WTC11 (cell line): ENCODE data around the gene GTF2F1. TPM values are rescaled to one million over a fixed set of nuclear protein-coding genes. Genes with fewer than 3 reads are reported as not detected.

Experiments used
- ATAC-seq: fragments of 200-7000 bp; cut with Tn5 transposase; 2 replicates; pipeline ENCODE4 v1.10.0; 2021; ENCODE audit warnings: mild to moderate bottlenecking, moderate library complexity
- CTCF ChIA-PET: fragments of 300-600 bp; sonication (Branson Sonifier 250); formaldehyde crosslinking; loops from one replicate; lab custom pipeline; 2021; ENCODE audit warnings: antibody characterized with exemption; lab: Charles Lee
- POLR2A ChIA-PET: fragments of 350-600 bp; sonication (Branson Sonifier 250); formaldehyde crosslinking; loops from one replicate; lab custom pipeline; 2021; ENCODE audit warnings: antibody characterized with exemption; lab: Charles Lee
- DNase-seq: peaks from one replicate; pipeline ENCODE4 v3.0.0; 2021; ENCODE audit warnings: low spot score
- H3K27ac Mint-ChIP-seq: 2 replicates; pipeline ENCODE4 v1.8.0; 2021; ENCODE audit warnings: mixed read lengths
- H3K27me3 Mint-ChIP-seq: 2 replicates; pipeline ENCODE4 v1.8.0; 2021; ENCODE audit warnings: low read depth, mild to moderate bottlenecking, moderate library complexity, mixed read lengths
- H3K36me3 Mint-ChIP-seq: 2 replicates; pipeline ENCODE4 v1.8.0; 2021; ENCODE audit warnings: mixed read lengths
- H3K4me1 Mint-ChIP-seq: 2 replicates; pipeline ENCODE4 v1.8.0; 2022; ENCODE audit warnings: mixed read lengths
- H3K4me3 Mint-ChIP-seq: 2 replicates; pipeline ENCODE4 v1.8.0; 2021; ENCODE audit warnings: mild to moderate bottlenecking, moderate library complexity, mixed read lengths
- H3K9me3 Mint-ChIP-seq: 2 replicates; pipeline ENCODE4 v1.8.0; 2021; ENCODE audit warnings: mixed read lengths
- ATF2 ChIP-seq: sonication (generic); formaldehyde crosslinking; IDR thresholded peaks from 2 replicates; pipeline ENCODE4 v1.8.1; 2022; ENCODE audit warnings: low read depth, missing genetic modification reagents, borderline replicate concordance
- ATF3 ChIP-seq: sonication (generic); formaldehyde crosslinking; conservative IDR thresholded peaks from 2 replicates; pipeline ENCODE4 v1.8.1; 2022; ENCODE audit warnings: mild to moderate bottlenecking, missing genetic modification reagents
- CBFB ChIP-seq: sonication (generic); formaldehyde crosslinking; IDR thresholded peaks from 2 replicates; pipeline ENCODE4 v1.8.1; 2022; ENCODE audit warnings: mild to moderate bottlenecking, low read depth, missing genetic modification reagents
- CREB1 ChIP-seq: sonication (generic); formaldehyde crosslinking; IDR thresholded peaks from 2 replicates; pipeline ENCODE4 v1.8.0; 2023; ENCODE audit warnings: mild to moderate bottlenecking, missing genetic modification reagents
- E2F5 ChIP-seq: sonication (generic); formaldehyde crosslinking; IDR thresholded peaks from 2 replicates; pipeline ENCODE4 v1.8.1; 2022; ENCODE audit warnings: mild to moderate bottlenecking, moderate library complexity, missing genetic modification reagents
- ELF4 ChIP-seq: sonication (generic); formaldehyde crosslinking; IDR thresholded peaks from 2 replicates; pipeline ENCODE4 v1.8.1; 2022; ENCODE audit warnings: low read depth, mild to moderate bottlenecking, moderate library complexity, missing genetic modification reagents
- FOXK1 ChIP-seq: sonication (generic); formaldehyde crosslinking; IDR thresholded peaks from 2 replicates; pipeline ENCODE4 v1.8.0; 2022; ENCODE audit warnings: mild to moderate bottlenecking, moderate library complexity, missing genetic modification reagents
- FOXP1 ChIP-seq: sonication (generic); formaldehyde crosslinking; IDR thresholded peaks from 2 replicates; pipeline ENCODE4 v1.8.0; 2022; ENCODE audit warnings: missing genetic modification reagents, mild to moderate bottlenecking, moderate library complexity, borderline replicate concordance
- FOXP4 ChIP-seq: sonication (generic); formaldehyde crosslinking; IDR thresholded peaks from 2 replicates; pipeline ENCODE4 v1.8.0; 2022; ENCODE audit warnings: mild to moderate bottlenecking, missing genetic modification reagents
- GTF2I ChIP-seq: fragments of 250-450 bp; sonication (Bioruptor Pico); conservative IDR thresholded peaks from 2 replicates; pipeline ENCODE4 v1.4.0; 2021; ENCODE audit warnings: mild to moderate bottlenecking
- HMGXB4 ChIP-seq: sonication (generic); formaldehyde crosslinking; IDR thresholded peaks from 2 replicates; pipeline ENCODE4 v1.8.1; 2023; ENCODE audit warnings: mild to moderate bottlenecking, moderate library complexity, missing genetic modification reagents
- JAZF1 ChIP-seq: fragments of 250-450 bp; sonication (Bioruptor Pico); IDR thresholded peaks from 2 replicates; pipeline ENCODE4 v1.9.0; 2021; ENCODE audit warnings: moderate library complexity, mild to moderate bottlenecking, inconsistent platforms
- JUN ChIP-seq: sonication (generic); formaldehyde crosslinking; IDR thresholded peaks from 2 replicates; pipeline ENCODE4 v1.8.0; 2023; ENCODE audit warnings: mild to moderate bottlenecking, missing genetic modification reagents
- MAX ChIP-seq: sonication (generic); formaldehyde crosslinking; IDR thresholded peaks from 2 replicates; pipeline ENCODE4 v1.8.0; 2022; ENCODE audit warnings: mild to moderate bottlenecking, missing genetic modification reagents
- MLX ChIP-seq: sonication (generic); formaldehyde crosslinking; IDR thresholded peaks from 2 replicates; pipeline ENCODE4 v1.8.1; 2023; ENCODE audit warnings: mild to moderate bottlenecking, missing genetic modification reagents, moderate library complexity
- MXD4 ChIP-seq: fragments of 250-450 bp; sonication (Bioruptor Pico); IDR thresholded peaks from 2 replicates; pipeline ENCODE4 v1.8.0; 2021; ENCODE audit warnings: mild to moderate bottlenecking, moderate library complexity, borderline replicate concordance
- NFATC4 ChIP-seq: fragments of 250-450 bp; sonication (Bioruptor Pico); IDR thresholded peaks from 2 replicates; pipeline ENCODE4 v1.9.0; 2021; ENCODE audit warnings: mild to moderate bottlenecking
- NFE2L1 ChIP-seq: sonication (generic); formaldehyde crosslinking; IDR thresholded peaks from 2 replicates; pipeline ENCODE4 v1.8.1; 2023; ENCODE audit warnings: missing genetic modification reagents
- OVOL2 ChIP-seq: fragments of 250-450 bp; sonication (Bioruptor Pico); IDR thresholded peaks from 2 replicates; pipeline ENCODE4 v1.9.0; 2021; ENCODE audit warnings: mild to moderate bottlenecking, borderline replicate concordance
- USF1 ChIP-seq: sonication (generic); formaldehyde crosslinking; IDR thresholded peaks from 2 replicates; pipeline ENCODE4 v1.8.0; 2022; ENCODE audit warnings: mild to moderate bottlenecking, missing genetic modification reagents
- ZBTB43 ChIP-seq: sonication (generic); formaldehyde crosslinking; IDR thresholded peaks from 2 replicates; pipeline ENCODE4 v1.8.1; 2023; ENCODE audit warnings: mild to moderate bottlenecking, missing genetic modification reagents
- ZNF232 ChIP-seq: sonication (generic); formaldehyde crosslinking; IDR thresholded peaks from 2 replicates; pipeline ENCODE4 v1.8.0; 2022; ENCODE audit warnings: mild to moderate bottlenecking, missing genetic modification reagents
- ZNF423 ChIP-seq: fragments of 250-450 bp; sonication (Bioruptor Pico); IDR thresholded peaks from 2 replicates; pipeline ENCODE4 v2.1.2; 2022; ENCODE audit warnings: mild to moderate bottlenecking, moderate library complexity
- total RNA-seq: library from RNA; stranded (reverse); gene quantifications from 3 replicates; pipeline ENCODE4 v1.2.3, GENCODE V29; 2021

GTF2F1 gene
- total RNA-seq, 1 experiment from 2014 or later: 62.4 TPM

GRCh38 chr19:6424939-6425731 lies 32.2 kb upstream of the GTF2F1 start (continued):
- TF ChIP-seq FOXP4 (CRISPR knock-in tag): peak; percentile 98
- no peak for TF ChIP-seq HMGXB4 (CRISPR knock-in tag)
- peak; percentile 99 for TF ChIP-seq MAX (CRISPR knock-in tag)
- peak; percentile 89 for TF ChIP-seq ATF3 (CRISPR knock-in tag)
- peak; percentile 86; the same call in 1 of the 2 replicates for TF ChIP-seq ELF4
- TF ChIP-seq NFATC4 (CRISPR knock-in tag): no peak
- TF ChIP-seq GTF2I (CRISPR knock-in tag): no peak
- peak; percentile 97 for TF ChIP-seq ZBTB43 (CRISPR knock-in tag)
- TF ChIP-seq ATF2 (CRISPR knock-in tag): peak; percentile 94
- TF ChIP-seq JAZF1 (CRISPR knock-in tag): no peak
- no peak for TF ChIP-seq MXD4
- TF ChIP-seq NFE2L1 (CRISPR knock-in tag): peak; percentile 96
- TF ChIP-seq ZNF232 (CRISPR knock-in tag): peak; percentile 87; the same call in 1 of the 2 replicates
- no peak for TF ChIP-seq MLX (CRISPR knock-in tag)
- TF ChIP-seq CBFB (CRISPR knock-in tag): no peak
- TF ChIP-seq OVOL2 (CRISPR knock-in tag): no peak

- DNase-seq: no peak
- H3K36me3 Mint-ChIP-seq: peaks cover 35% of the 10 kb centered on the region
- peaks cover 6% of the 10 kb centered on the region for H3K9me3 Mint-ChIP-seq
- CTCF ChIA-PET: interaction anchor here (0.6 to 2.5 kb wide), 10 partner anchors 12 to 439 kb away, joined by 3 to 11 read pairs (median 4); partner anchors contain the start of genes ALKBH7, DENND1C and SLC25A23
- peaks cover 14% of the 10 kb centered on the region for H3K4me1 Mint-ChIP-seq
- peak within 1 kb of the TSS; percentile 93 for H3K4me3 Mint-ChIP-seq
- H3K27ac Mint-ChIP-seq: peak within 1 kb of the TSS; percentile 63
- no peak for ATAC-seq
- POLR2A ChIA-PET: interaction anchor here (0.6 to 1.4 kb wide), 6 partner anchors 12 to 342 kb away, joined by 3 to 10 read pairs (median 4); partner anchors contain the start of genes ALKBH7 and GTF2F1
- peaks cover 25% of the 10 kb centered on the region for H3K27me3 Mint-ChIP-seq
- TF ChIP-seq FOXK1 (CRISPR knock-in tag) (0 out of 2 replicates have a peak, but pooled peaks have one; percentile 52), ELF4 (no peak), CREB1 (CRISPR knock-in tag) (no peak), USF1 (CRISPR knock-in tag) (peak; percentile 75), ZNF423 (CRISPR knock-in tag) (peak; percentile 51; the same call in 1 of the 2 replicates), MAX (CRISPR knock-in tag) (0 out of 2 replicates have a peak, but pooled peaks have one; percentile 25), JUN (CRISPR knock-in tag) (no peak), E2F5 (CRISPR knock-in tag) (peak; percentile 72; the same call in 1 of the 2 replicates), FOXP1 (CRISPR knock-in tag) (no peak)
Measured at GRCh38 chr19:6424195-6424938, 31.4 kb upstream of the GTF2F1 start, which contains the start of gene KHSRP. KHSRP (minus strand) TSS chr19:6424811; CDS start chr19:6424701, 110 bp downstream.
